Activated effector memory CD4-positive, alpha-beta T cell treated with Interleukin-2 at 50 U/mL for 16 hours (primary cell): ENCODE results near the gene COMMD4.
"Not testable (repeated sequence)": the region's sequence is repeated elsewhere in the genome, so short reads cannot be mapped to it uniquely, and the experiment has no call there.

ENCODE experiments used
- DNase-seq: peaks from one replicate; pipeline ENCODE4 v3.0.0-alpha.2; 2020

The COMMD4 gene

DNA sequence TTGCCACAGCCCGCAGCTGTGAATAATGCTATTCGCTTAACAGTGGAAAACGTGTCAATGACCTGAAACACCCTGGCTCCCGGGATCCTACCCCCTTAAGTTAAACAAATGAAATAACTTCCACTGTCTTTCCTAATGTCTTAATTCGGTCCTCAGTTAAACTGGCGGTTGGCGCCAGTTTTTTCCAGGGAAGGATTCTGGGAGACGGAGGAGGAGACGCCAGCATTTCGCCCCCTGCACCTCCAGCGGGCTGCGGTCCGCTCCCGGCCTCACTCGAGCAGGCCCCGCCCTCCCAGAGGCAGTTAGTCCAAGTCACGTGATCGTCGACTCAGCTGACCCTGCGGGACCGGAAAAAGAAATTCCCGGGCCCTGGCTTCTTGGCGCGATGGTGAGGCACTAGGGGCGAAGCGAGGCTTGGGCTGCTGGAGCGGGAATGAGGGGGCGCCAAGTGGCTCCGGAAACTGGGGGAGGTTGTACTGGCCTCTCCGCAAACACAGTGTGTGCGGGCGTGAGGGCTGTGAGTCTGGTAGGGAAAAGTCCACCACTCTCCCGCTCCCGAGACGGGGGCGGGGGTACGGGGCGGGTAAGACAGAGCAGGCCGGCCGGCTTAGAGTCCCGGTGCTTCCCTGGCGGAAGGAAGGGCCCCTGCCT, at the start of gene COMMD4:
TSS of gene COMMD4 (plus strand) at position 359 of the 651 bp plus-strand sequence. CDS start at position 386, 27 bp downstream.
- DNase-seq, result peak; percentile 56

GRCh38 chr15:75293660-75294059, 42.2 kb upstream of the COMMD4 start:
- DNase-seq, result not testable (repeated sequence)

GRCh38 chr15:75298541-75299310, 37.1 kb upstream of the COMMD4 start:
- not testable (repeated sequence) for DNase-seq

GRCh38 chr15:75299311-75299688, 36.6 kb upstream of the COMMD4 start:
- DNase-seq, result peak; percentile 53

- DNase-seq, result not testable (repeated sequence)
Observed at GRCh38 chr15:75300026-75300425, 35.8 kb upstream of the COMMD4 start.

- no peak for DNase-seq
Observed at GRCh38 chr15:75302318-75302717, 33.5 kb upstream of the COMMD4 start.

DNA sequence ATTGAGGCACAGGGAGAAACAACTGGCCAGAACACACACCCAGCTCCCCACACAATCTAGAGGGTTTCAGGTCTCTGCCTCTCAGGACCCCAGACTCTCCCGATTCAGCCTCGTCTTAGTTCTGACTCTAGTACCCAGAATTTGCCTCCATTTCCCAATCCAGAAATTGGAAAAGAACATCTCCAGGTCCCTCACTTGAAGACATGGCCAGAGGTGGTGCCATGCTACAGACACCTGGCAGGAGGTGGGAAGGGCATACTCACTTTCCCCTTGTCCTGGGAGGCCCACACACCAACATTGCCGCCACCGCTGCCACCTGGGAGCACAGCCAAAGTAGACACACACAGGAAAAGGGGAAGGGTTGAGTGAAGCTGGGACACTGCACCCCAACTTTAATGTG, 33.1 kb upstream of the COMMD4 start:
- DNase-seq, result not testable (repeated sequence)

GRCh38 chr15:75306188-75306587, 29.7 kb upstream of the COMMD4 start:
- DNase-seq, result no peak

DNA sequence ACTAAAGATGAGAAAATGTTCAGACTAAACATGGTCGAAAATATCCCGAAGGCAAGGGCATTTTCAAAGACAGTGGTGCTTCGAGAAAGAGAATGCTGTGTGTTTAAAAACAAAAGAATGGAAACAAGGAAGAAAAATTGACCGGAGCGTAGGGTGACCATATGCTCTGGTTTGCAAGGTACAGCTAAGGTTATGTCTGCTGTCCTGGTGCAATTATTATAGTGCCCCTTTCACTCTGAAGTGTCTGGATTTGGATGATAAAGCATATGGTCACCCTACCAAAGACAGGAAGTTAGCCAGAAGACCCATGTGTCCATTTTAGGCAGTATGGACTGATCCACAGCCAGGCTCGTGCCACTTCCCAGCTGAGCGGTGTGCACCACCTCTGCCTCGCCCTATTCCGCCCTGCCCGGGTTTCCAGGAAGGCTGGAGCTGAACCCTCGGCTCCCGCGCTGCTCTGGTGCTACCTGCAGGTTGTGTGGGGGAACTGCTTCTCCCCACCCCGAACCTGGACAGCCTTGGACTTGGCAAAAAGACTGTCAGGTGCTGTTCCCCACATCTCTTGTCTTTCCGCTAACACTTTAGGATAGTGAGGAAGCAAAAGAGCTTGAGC, 28.0 kb upstream of the COMMD4 start:
- no peak for DNase-seq

DNA sequence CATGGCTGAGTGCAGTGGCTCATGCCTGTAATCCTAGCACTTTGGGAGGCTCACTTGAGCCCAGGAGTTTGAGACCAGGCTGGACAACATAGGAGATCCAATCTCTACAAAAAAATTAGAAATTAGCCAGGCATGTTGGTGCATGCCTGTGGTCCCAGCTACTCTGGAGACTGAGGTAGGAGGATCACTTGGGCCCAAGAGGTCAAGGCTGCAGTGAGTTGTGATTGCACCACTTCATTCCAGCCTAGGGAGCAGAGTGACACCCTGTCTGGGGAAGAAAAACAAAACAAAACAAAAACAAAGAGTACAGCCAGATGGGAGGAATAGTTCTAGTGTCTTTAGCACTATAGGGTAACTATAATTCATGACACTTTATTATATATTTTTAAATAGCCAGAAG, 26.2 kb upstream of the COMMD4 start:
- no peak for DNase-seq

- DNase-seq, result not testable (repeated sequence)
Observed at GRCh38 chr15:75312548-75312947, 23.3 kb upstream of the COMMD4 start.

DNA sequence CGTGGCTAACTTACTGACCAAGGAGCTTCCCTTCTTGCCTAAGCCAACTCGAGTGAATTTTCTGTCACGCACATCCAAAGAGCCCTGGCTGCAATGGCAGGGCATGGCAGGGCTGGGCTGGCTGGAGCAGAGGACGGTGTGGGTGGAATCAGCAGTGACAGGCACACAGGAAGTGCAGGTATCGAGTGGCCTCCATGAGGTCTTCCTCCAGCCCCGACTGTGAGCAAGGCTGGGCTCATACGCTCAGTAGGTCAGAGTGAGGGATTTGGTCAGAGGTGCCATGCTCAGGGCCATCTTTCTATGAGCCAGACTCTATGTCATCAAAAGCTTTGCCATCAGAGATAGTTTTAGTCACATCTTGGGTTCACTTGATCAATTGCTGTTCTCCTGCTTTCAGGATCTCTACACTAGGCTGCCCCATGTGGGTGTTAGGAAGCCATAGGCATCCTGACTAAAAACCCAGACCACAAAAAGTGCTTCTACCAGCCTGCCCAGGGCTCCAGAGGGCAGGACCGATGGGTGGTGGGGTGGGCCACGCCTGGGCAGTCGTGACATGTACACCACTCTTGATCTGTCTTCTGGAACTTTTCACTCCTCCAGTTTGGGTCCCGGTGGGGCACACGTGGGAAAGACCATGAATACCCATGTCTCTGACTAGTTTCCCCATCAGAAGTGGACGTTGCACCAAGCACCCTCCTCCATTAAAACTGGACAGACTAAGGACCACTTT, 22.6 kb upstream of the COMMD4 start:
- DNase-seq, result no peak

DNA sequence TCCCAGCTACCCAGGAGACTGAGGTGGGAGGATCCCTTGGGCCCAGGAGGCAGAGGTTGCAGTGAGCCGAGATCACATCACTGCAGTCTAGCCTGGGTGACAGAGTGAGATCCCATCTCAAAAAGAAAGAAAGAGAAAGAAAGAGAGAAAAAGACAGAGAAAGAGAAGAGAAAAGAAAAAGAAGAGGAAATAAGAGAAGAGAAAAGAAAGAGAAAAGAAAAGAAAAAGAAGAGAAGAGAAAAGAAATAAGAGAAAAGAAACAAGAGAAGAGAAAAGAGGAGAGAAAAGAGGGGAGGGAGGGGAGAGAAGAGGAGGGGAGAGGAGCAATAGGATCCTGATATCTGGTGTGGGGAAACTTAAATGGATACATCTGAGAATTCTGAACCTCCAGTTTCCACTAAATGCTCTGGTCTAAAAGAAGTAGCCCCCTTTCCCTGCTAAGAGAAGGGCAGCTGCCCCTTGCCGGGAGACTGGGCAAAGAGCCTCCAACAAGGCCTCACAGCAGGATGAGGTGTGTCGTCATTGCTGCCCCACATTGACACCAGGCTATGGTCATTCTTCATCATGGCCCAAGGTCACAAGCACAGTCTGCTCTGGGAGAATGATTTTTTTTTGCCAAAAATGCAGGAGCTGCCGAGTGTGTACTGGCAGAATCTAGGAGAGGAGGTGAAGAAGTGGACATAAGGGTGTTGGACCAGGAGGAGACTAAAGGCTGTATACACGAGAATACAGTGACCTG, 21.1 kb upstream of the COMMD4 start:
- DNase-seq, result no peak

DNA sequence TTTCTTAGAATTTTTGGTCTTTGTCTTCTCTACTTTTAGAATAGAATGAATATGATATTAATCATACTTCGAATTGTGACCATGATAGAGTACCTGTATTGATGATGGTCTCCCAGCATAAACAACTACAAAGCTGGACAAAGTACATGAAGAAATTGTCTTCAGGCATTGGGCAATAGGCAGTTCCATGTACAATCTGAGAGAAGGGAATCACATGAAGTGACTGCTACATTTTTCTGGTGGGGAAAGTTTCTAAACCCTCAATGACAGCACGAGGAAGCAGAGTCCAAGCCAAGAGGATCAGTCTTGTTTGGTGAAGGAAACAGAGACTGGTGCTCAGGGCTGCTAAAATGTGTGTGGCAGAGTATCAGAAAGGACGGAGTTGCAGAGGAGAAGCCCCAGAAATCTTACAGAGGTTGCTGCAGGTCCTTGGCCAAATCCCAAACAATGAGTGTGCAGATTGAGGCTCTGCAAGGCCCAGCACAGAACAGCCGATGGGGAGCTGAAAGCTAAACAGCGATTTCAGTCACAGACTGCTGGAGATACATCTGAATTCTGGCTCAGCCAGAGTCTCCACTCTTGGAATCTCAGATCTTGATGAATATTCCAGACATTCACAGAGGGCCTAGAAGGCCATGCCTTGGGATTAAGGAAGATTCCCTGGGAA, 16.5 kb upstream of the COMMD4 start:
- DNase-seq, result not testable (repeated sequence)

DNA sequence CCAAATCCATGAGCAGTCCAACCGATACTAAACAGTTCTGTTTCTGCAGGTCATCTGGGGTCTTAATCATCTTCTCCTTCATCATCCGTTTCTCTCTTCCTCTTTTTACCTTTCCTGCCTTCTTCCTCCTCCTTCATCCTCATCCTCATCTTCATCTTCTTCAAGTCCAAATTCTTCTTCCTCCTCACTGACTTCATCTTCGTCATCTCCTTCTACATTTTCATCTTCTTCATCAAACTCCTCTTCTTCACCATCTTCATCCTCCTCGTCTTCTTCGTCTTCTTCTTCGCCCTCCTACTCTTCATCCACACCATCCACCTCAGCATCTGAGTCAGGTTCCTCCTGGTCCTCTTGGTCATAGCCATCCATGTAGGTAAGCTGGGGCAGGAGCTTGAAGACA, 14.2 kb upstream of the COMMD4 start:
- no peak for DNase-seq

- DNase-seq, result no peak
Observed at GRCh38 chr15:75325922-75326321, 9.9 kb upstream of the COMMD4 start.

- no peak for DNase-seq
Observed at GRCh38 chr15:75327005-75327404, 8.9 kb upstream of the COMMD4 start.

DNA sequence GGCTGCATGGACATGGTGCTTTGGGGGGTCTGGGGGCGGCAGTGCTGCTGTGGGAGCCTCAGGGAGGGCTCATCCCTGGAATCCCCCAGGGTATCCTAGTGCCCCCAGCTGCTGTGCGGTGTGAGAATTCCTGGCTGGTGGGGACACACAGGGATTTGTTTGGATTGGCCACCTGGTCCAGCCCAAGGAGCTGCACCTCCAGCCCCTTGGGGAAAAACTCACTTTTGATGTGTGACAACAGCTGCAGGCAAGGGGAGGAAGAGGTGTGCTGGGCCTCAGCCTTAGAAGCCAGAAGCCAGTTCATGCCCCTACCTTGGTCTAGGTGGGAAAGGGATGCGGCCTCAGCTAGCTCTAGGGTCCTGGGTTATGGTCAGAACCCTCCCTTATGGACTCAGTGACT, 8.4 kb upstream of the COMMD4 start:
- DNase-seq, result no peak

DNA sequence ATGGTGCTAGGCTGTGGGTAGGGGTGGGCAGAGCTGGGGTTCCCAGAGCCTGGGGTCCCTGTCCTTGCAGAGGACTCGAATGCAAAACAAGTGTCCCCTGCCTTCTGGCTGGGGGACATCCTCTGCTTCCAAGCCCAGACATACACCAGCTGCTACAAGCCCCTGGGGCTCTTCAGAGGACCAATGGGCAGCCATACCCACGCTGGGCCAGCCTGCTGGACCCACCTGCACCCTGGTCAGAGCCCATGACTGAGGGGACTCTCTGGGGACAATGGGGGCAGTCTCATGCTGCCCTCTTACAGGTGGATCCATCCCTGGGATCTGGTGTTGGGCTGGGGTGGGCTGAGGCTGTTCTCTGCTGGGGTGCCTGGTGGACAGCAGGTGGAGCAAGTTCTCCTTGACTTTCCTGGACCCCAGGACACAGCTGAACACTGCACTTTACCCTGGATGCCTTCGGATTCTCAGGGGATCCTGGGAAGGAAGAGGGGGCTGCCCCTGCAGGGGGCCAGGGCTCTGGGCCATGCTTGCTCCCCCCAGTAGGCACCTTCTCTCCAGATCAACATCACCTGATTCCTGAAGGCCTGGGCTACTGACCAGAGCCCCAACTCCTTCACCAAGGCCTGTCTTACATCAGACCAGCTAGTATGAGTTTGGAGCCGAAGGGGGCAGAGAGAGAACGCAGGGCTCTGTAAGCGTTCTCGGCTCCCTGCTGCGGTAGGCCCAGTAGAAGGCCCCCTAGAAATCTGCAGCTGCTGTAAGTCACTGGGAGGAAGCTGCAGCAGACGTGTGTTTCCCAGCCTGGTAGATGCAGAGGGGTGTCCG, 7.2 kb upstream of the COMMD4 start:
- DNase-seq, result no peak

- no peak for DNase-seq
Observed at GRCh38 chr15:75329571-75329970, 6.3 kb upstream of the COMMD4 start.

GRCh38 chr15:75332093-75332492, 3.8 kb upstream of the COMMD4 start:
- DNase-seq, result not testable (repeated sequence)
